HG02642 (cell line): ENCODE results near the gene SULT1A1.
A peak's percentile ranks its signal among the peaks of the same experiment; 100 is the strongest.
"Not testable (repeated sequence)": the region's sequence is repeated elsewhere in the genome, so short reads cannot be mapped to it uniquely, and the experiment has no call there.

ENCODE experiments used
- ATAC-seq: cut with Tn5 transposase; IDR thresholded peaks from one replicate; pipeline ENCODE4 v1.9.1; 2021; ENCODE audit warnings: mild to moderate bottlenecking; ENCODE audit not compliant: unreplicated experiment, poor library complexity

The SULT1A1 gene

GRCh38 chr16:28609631-28610594 lies at the start of gene SULT1A1:
TSS of gene SULT1A1 (minus strand) at chr16:28610044. CDS start at chr16:28608855, 1,189 bp downstream.
- ATAC-seq = no peak

DNA sequence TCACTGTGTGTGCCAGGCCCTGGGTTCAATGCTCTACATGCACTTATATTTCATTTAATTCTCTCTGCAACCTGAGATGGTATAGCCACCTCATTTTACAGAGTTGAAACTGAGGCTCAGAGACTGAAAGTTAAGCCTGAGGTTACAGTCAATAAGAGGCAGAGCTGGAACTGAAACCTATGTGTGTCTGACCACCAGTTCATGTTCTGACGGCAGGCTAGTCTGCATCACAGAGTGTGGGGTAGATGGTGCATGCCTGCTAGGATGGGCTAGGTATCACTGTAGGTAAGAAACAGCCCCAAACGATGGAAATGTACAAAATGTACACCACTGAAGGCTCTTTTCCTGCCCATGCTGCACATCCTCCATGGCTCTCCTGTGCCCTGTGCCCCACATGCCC lies 30.1 kb upstream of the SULT1A1 start:
- ATAC-seq = not testable (repeated sequence)

- not testable (repeated sequence) for ATAC-seq
These were observed 28.5 kb upstream of the SULT1A1 start for GRCh38 chr16:28638359-28638758.

GRCh38 chr16:28637765-28638164 lies 27.9 kb upstream of the SULT1A1 start, which contains the start of gene NPIPB8:
TSS of gene NPIPB8 (plus strand) at chr16:28638065. CDS start at chr16:28638361, 296 bp downstream.
- not testable (repeated sequence) for ATAC-seq

DNA sequence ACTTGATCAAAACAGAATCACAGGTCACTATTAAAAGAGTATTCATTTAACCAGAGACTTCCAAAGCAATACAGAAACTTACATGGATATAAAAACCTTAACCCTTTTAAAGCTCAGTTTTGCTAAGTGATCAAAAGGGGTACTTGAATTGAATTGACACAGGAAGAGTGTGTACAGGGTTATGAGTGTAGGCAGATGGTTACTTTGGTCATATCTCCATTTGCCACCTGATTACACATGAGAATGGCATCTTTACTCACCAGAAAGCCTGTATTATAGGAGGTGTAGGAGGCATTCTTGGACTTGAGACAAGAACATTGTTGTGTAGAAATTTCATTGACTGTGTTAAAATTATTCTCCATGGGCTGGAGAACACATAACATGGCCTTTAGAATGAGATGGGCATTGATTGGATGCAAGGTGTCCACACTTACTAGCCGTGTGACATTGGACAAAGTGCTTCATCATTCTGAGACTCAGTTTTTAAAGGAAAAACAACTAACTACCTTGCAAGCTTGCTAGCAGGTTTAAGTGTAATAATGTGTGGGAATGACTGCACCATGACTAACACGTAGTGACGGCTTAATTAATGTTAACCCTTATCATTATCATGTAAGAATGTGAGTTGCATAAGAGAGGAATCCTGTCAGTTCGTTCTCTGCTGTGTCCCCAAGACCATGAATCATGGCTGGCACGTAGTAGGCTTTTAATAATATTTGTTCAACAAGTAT lies 26.4 kb upstream of the SULT1A1 start:
- not testable (repeated sequence) for ATAC-seq

GRCh38 chr16:28630905-28631304 lies 21.1 kb upstream of the SULT1A1 start:
- not testable (repeated sequence) for ATAC-seq

DNA sequence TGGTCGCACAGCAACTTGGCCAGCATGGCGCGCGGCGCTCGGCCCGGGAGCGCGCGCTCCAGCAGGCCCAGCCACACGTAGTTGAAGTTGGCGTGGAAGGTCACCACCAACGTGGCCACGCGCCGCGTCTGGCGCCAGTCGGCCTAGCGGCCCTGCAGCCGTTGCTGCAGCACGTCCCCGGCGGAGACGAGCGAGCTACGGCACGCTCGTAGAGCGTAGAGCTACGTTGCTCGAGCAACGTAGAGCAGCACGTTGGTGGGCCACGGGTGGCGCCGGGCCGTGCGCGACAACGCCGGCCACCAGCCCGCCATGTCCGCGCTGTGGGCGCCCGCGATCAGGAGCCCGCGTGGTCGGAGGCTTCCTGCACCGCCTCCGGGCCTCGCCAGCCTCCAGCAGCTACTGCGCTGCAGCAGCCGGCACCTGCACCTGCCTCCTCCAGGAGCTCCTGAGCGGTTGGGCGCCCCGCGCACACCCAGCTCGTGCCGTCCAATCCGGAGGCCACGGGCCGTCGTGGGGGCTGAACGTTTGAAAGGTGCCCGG lies 13.4 kb upstream of the SULT1A1 start:
- ATAC-seq = no peak

- ATAC-seq = not testable (repeated sequence)
These were observed 12.8 kb upstream of the SULT1A1 start for GRCh38 chr16:28622532-28623171.

GRCh38 chr16:28621481-28622155 lies 11.8 kb upstream of the SULT1A1 start:
- ATAC-seq = no peak

DNA sequence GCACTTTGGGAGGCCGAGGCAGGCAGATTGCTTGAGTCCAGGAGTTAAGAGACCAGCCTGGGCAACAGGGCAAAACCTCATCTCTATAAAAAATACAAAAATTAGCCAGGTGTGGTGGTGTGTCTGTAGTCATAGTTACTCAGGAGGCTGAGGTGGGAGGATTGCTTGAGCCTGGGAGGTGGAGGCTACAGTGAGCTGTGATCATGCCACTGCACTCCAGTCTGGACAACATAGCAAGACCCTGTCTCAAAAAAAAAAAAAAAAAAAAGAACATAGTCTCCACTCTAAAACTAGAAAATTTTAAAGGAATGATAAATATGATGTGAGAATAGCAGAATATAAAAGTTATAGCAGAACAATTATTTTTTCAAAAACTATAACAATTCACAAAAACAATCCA lies 10.5 kb upstream of the SULT1A1 start:
- not testable (repeated sequence) for ATAC-seq

- ATAC-seq = no peak
These were observed 8.0 kb upstream of the SULT1A1 start for GRCh38 chr16:28617874-28618273.

GRCh38 chr16:28616636-28617035 lies 6.8 kb upstream of the SULT1A1 start:
- ATAC-seq = no peak

- ATAC-seq = not testable (repeated sequence)
These were observed 6.4 kb upstream of the SULT1A1 start for GRCh38 chr16:28616224-28616577.

GRCh38 chr16:28615486-28616223 lies 5.8 kb upstream of the SULT1A1 start:
- not testable (repeated sequence) for ATAC-seq

DNA sequence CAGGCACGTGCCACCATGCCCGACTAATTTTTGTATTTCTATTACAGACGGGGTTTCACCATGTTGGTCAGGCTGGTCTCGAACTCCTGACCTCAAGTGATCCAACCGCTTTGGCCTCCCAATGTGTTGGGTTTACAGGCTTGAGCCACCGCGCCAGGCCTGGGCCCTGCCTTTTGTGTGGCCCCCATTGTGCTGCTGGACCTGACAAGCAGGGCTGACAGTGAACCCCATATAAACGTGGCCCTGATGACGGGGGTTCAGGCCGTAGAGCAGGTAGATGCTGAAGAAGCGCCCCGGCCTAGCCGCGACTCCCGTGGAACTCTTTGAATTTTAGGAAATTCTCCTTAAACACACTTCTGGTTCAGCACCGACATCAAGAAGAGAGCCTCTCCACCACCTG lies 4.7 kb upstream of the SULT1A1 start:
- ATAC-seq = not testable (repeated sequence)

- not testable (repeated sequence) for ATAC-seq
These were observed 4.1 kb upstream of the SULT1A1 start for GRCh38 chr16:28613912-28614311.

DNA sequence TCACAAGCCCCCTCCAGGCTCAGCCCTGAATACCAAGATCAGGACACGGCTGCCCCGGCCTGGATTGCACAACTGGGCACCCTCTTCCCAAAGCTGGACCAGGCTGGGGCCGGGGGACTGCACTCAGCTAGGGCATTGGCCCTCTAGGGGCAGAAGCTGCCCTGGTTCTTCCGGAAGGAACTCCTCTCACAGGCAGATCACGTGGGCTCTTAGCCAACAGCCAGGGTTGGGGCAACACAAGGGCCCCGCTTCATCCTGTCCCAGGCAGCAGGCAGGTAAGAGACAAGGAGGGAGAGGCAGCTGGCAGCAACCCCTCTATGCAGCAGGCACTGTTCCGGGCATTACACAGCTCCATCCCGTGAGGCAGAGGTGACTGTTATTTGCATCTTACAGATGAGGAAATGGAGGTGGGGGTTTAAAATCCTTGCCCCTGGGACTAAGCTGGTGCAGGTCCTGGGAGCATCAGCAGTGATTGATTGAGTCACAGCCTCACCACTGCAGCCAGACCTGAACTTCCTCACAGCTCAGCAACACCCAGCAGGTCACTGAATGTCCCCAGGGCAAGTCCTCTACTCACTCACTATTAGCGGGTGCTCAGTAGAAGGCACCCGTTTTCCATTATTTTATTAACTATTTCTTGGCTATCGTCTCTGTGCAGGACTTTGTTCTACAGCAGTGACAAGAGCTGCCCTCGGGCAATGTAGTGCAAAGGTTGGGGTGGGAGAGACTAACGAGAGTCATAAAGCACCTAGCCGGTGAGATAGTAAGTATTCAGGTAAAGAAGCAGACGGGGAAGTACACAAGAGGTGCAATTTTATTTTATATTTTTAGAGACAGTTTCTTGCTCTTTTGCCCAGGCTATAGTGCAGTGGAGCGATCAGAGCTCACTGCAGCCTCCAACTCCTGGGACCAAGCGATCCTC lies 2.8 kb upstream of the SULT1A1 start:
- ATAC-seq = peak; percentile 52

DNA sequence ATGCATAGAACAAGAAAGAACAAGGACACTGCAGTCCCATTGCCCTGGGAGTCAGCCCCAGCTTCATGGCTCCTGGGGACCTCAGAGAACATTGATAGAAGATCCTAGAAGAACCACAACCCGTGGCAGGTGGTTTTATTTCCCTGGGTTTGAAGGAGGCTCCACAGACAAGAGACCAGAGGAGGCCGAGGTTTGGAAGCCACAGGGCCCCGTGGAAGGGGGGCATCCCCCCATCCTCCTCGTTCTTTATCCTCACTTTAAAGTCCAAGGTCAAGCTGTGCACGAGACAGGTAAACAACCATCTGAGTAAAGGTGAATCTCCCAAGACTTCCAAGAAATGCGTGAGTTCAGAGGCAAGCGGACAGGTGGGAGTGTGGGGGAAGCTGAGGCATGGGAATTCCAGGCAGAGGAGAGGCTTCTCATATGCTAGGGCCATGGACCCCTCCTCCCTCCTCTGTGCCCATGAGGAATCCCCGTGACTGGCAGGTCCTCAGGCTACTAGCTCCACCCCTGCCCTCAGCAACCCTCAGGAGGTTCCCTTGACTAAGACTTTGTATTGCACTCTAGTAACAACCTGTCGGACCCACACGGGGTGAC lies 849 bp upstream of the SULT1A1 start:
- ATAC-seq = no peak
